ENCODE results near the gene ISLR2.
A peak's percentile ranks its signal among the peaks of the same experiment; 100 is the strongest.

ISLR2 gene

GRCh38 chr15:74179101-74179841 lies 48.9 kb downstream of the ISLR2 start:
- DNase-seq = peak; percentile 64

DNA sequence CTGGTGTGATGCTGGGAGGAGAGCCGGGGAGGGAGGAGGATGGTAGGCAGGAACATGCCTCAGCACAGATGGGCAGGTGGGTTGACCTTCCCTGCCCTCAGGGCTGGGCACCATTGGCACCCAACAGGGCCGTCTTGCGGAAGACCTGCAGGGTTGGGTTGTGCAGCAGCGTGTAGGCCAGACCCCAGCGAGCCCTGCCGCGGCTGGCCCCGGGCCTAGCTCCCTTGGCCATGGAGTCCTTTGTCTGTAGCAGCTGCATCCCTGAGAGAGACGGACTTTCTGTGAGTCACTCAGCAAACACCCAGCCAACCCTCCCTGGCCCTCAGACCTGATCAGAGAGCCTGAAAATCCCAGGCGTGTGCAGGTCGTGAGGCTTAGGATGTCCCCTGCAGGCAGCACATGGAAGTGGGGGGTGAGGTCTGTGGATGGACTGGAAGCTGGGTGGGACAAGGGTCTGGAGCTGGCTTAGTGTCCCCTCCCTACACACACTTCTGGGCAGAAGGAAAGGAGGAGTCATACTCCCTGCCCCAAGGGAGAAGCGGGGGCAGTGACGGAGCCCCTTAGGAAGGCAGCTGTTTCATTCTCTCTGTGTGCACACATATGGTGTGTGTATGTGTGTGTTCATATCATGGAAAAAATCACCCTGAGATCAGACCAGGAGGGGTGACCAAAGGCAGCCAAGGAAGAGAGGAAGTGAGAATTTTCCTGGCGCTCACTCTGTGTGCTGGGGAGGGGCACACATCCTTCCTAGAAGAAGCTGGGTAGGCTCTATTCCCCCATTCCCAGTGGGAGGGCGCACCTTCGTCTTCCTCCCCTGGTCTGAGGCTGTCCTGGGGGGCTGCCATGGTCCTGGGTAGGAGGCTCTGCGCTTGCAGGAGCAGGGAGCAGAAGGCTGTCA lies 49.8 kb downstream of the ISLR2 start:
- DNase-seq = peak; percentile 40

GRCh38 chr15:74180881-74181602 lies 50.7 kb downstream of the ISLR2 start:
- DNase-seq = no peak

GRCh38 chr15:74182131-74182530 lies 51.7 kb downstream of the ISLR2 start:
- DNase-seq = no peak

- DNase-seq = no peak
These were observed 54.3 kb downstream of the ISLR2 start for GRCh38 chr15:74184582-74185091.

DNA sequence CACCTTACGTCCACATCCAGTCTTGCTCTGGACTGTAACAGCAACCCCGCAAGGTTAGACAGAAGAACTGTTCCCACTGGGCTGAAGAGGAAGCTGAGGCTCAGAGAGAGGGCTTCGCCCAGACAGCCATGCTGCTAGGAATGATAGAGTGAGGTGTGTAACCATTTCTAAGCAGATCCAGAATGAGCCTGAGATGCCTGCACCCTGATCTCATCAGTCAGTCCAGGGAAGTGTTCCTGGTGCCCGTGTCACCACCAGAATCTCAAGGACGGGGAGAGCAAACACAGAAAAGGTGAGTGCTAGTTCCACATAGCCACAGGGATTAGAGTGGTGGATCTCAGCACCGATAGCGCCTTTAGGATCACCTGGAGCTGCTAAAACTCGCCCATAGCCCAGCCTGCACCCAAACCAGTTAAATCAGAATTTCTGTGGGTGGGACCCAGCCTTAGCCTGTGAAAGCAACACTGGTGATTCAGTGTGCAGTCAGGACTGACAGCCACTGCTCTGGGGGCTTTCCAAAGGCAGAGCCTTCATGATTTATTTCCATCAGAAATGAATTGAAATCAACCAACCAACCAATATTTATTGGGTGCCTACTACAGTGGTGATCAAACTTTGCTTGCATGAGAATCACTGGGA lies 55.4 kb downstream of the ISLR2 start:
- no peak for DNase-seq

All from MV-4-11 (cell line).